Measurements from ENCODE around the gene CDHR2. TPM values are rescaled to one million over a fixed set of nuclear protein-coding genes. Genes with fewer than 3 reads are reported as not detected.

CDHR2 gene
- total RNA-seq, 3 donors from 2014 or later (not counting 1 experiment from before 2014, with no cell fraction given), result 0.75 to 2.2 (median 1.8) TPM

- Histone ChIP-seq H3K4me3 (ENCODE audit: low read length) (no peak overlapping the region), H3K36me3 (ENCODE audit: control insufficient read depth, insufficient read depth, low read length) (no peaks in the 10 kb centered on the region), H3K27me3 (ENCODE audit: control insufficient read depth, insufficient read depth, low read length) (peaks cover 28% of the 10 kb centered on the region), H3K9me3 (ENCODE audit: control insufficient read depth, insufficient read depth, low read length) (no peaks in the 10 kb centered on the region), H3K4me1 (ENCODE audit: control insufficient read depth, insufficient read depth, low read length) (peaks cover 26% of the 10 kb centered on the region), H3K27ac (ENCODE audit: low read length) (no peak overlapping the region)
- no peak overlapping the region for H3K27ac Mint-ChIP-seq
- no peaks in the 10 kb centered on the region for H3K36me3 Mint-ChIP-seq
- no peak overlapping the region for H3K4me3 Mint-ChIP-seq
- H3K9me3 Mint-ChIP-seq, result no peaks in the 10 kb centered on the region
- DNase-seq (no peak), ATAC-seq (no peak)
- H3K27me3 Mint-ChIP-seq (ENCODE audit: low read depth in 2 of 2), result peaks cover 36 to 51% of the 10 kb centered on the region in 2 donors
- no peak for TF ChIP-seq CTCF (IDR thresholded peaks at IDR 0.05)
- intact Hi-C loops (cut with micrococcal nuclease), result no loop called here
- H3K4me1 Mint-ChIP-seq, result peaks cover 11 to 28% of the 10 kb centered on the region in 2 donors
- WGBS (ENCODE audit: insufficient coverage), result 69% methylated on average over 4 of the region's 4 CpGs
Measured at GRCh38 chr5:176624142-176624541, 75.0 kb downstream of the CDHR2 start.

GRCh38 chr5:176624938-176625337 is 75.8 kb downstream of the CDHR2 start:
- H3K27ac Mint-ChIP-seq, result no peak overlapping the region
- no peak for DNase-seq
- intact Hi-C loops (cut with micrococcal nuclease), result no loop called here
- no peaks in the 10 kb centered on the region for H3K9me3 ChIP-seq (ENCODE audit: control insufficient read depth, insufficient read depth, low read length)
- H3K4me3 ChIP-seq (ENCODE audit: low read length), result no peak overlapping the region
- H3K4me1 Mint-ChIP-seq, result peaks cover 11 to 23% of the 10 kb centered on the region in 2 donors
- no peak overlapping the region for H3K4me3 Mint-ChIP-seq
- 73% methylated on average over 9 of the region's 9 CpGs for WGBS (ENCODE audit: insufficient coverage)
- TF ChIP-seq CTCF (IDR thresholded peaks at IDR 0.05), result no peak
- ATAC-seq, result no peak
- no peaks in the 10 kb centered on the region for H3K36me3 Mint-ChIP-seq
- H3K27me3 Mint-ChIP-seq (ENCODE audit: low read depth in 2 of 2), result peaks cover 36 to 49% of the 10 kb centered on the region in 2 donors
- H3K9me3 Mint-ChIP-seq, result no peaks in the 10 kb centered on the region
- no peak overlapping the region for H3K27ac ChIP-seq (ENCODE audit: low read length)
- H3K36me3 ChIP-seq (ENCODE audit: control insufficient read depth, insufficient read depth, low read length), result no peaks in the 10 kb centered on the region
- peaks cover 28% of the 10 kb centered on the region for H3K27me3 ChIP-seq (ENCODE audit: control insufficient read depth, insufficient read depth, low read length)
- peaks cover 25% of the 10 kb centered on the region for H3K4me1 ChIP-seq (ENCODE audit: control insufficient read depth, insufficient read depth, low read length)

GRCh38 chr5:176625512-176625911 is 76.4 kb downstream of the CDHR2 start:
- Histone ChIP-seq H3K27me3 (ENCODE audit: control insufficient read depth, insufficient read depth, low read length) (peaks cover 23% of the 10 kb centered on the region), H3K9me3 (ENCODE audit: control insufficient read depth, insufficient read depth, low read length) (no peaks in the 10 kb centered on the region), H3K4me3 (ENCODE audit: low read length) (no peak overlapping the region), H3K27ac (ENCODE audit: low read length) (no peak overlapping the region), H3K36me3 (ENCODE audit: control insufficient read depth, insufficient read depth, low read length) (no peaks in the 10 kb centered on the region), H3K4me1 (ENCODE audit: control insufficient read depth, insufficient read depth, low read length) (peaks cover 22% of the 10 kb centered on the region)
- 83% methylated on average over 2 of the region's 2 CpGs for WGBS (ENCODE audit: insufficient coverage)
- H3K9me3 Mint-ChIP-seq, result no peaks in the 10 kb centered on the region
- no peak overlapping the region for H3K4me3 Mint-ChIP-seq
- peaks cover 31 to 44% of the 10 kb centered on the region in 2 donors for H3K27me3 Mint-ChIP-seq (ENCODE audit: low read depth in 2 of 2)
- no peaks in the 10 kb centered on the region for H3K36me3 Mint-ChIP-seq
- H3K4me1 Mint-ChIP-seq, result peaks cover 6 to 18% of the 10 kb centered on the region in 2 donors
- no peak for TF ChIP-seq CTCF (IDR thresholded peaks at IDR 0.05)
- intact Hi-C loops (cut with micrococcal nuclease), result no loop called here
- no peak overlapping the region for H3K27ac Mint-ChIP-seq
- DNase-seq (no peak), ATAC-seq (no peak)
